ENCODE results near the gene ATP8A2.
"Not testable (repeated sequence)": the region's sequence is repeated elsewhere in the genome, so short reads cannot be mapped to it uniquely, and the experiment has no call there.

ATP8A2 gene

DNA sequence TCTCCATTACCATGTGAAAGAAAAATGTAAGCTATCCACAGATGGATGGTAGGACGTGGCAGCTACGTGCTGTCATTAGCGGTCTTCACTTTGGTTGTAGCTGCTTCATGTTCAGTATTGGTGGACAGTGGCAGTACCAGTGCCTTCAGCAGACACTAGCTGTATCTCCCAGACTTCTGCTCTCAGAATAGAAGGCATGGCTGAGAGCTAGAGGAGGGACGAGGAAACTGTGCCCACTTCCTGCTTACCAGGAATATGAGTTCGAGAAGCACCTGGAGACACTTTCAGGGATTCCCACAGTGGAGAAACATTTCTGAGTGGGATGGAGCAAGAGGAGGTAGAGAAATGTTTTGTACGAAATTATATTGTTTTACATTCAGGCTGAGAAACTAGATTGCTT lies 686.9 kb downstream of the ATP8A2 start:
- no peak for DNase-seq

DNA sequence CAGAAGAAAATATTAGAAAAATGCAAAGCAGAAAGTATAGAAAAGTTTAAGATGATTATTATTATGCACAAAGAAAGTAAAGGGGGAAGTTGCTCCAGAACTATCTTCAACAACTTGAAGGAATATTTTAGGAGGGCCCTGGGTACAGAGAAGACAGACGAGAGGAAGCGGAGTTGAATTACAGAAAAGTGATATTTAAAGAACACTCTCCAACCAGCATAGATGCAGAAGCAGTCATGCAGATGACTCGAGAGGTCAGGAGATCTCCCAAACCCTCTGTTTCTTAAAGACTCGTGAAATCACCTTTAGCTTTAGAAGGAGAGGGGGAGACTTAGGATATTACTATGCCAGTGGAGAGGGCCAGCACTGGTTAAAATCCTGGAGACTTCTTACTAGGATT lies 688.6 kb downstream of the ATP8A2 start:
- DNase-seq = no peak

DNA sequence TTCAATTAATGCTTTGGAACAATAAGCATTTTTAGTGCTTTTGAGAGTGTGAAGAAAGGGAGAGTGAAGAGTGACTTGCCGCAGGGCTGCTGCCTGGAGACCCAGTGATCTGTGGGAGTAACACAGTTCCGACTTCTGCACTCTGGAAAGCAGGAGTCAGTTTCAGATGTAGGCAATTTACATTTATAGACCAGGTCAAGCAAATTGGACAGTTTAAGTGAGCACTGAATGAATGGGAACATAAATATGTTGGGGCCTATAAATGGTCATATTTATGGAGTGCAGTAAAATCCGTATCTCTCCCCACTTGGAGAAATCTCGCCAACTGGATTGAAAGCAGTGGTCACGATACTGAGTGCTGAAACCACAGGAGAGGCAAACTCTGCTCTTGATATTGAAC lies 689.5 kb downstream of the ATP8A2 start:
- no peak for DNase-seq

DNA sequence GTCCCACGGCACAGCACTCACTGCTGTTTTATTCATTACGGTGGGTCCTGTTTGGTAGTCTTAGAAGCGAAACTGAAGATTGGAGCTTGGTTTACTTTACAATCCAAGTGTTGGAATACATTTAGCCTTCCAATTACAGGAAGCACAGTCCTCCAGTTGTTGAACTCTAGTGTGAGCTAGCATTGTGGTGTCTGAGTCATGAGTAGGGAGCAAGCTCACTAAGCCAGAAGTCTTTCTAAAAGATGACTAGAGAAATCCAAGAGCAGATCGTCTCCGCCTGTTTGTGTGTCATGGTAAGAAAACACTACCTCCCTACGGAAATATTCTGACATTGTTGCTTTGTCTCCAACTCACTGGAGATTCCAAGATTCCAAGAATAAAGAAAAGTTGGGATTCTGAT lies 690.2 kb downstream of the ATP8A2 start:
- no peak for DNase-seq

DNA sequence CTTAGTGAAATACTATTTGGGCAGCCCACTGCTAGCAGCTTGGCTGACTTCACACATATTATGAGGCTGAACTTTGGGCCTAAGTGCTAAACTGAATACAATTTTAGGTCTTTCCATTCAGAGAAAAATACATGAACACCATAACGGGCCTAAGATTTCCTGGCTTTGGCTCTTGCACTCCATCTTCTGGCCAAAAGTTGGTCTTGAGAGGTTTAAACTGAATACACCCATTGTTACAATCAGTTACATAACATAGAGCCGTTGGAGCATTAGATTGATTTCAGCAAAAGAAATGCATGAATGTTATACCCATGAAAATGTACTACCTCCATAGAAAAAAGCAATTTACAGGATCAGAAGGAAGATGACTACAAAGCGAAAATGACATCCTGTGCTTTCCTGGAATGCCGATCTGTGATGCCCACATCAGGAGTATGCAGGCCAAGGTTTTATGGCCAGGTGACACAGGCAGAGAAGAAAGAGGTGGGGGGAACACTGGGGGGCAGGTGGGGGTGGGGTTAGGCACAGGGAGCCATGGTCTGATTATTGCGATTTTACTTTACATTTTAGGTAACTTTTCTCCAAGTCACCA lies 691.2 kb downstream of the ATP8A2 start:
- peak; percentile 45 for DNase-seq

DNA sequence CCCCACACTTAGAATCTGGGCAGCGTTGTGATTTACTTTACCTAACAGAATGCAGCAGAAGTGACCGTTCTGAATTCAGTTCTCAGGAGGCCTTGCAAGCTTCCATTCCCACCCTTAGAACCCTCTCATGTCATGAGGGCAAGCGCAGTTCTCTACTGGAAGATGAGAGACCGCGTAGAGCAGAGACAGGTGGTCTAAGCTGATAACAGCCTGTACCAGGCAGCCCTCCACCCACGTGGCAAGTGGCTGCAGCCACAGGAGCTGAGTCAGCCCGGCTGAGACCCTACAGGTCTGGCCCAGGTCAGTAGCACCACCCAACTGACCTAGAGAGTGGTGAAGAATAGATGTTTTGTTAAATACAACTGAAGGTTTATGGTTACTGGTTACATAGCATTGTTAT lies 694.7 kb downstream of the ATP8A2 start:
- not testable (repeated sequence) for DNase-seq

DNA sequence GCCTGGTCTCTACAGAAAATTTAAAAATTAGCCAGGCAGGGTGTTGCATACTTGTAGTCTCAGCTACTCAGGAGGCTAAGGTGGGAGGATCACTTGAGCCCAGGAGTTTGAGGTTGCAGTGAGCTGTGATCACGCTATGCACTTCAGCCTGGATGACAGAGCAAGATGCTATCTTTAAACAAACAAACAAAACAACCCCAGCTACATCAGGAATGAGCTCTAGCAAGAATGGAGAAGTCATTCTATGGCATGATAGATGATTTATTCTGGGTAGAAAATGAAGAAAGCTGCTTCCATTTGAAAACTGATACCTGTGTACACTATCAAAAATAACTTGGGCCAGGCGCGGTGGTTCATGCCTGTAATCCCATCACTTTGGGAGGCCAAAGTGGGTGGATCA lies 695.8 kb downstream of the ATP8A2 start:
- DNase-seq = no peak

DNA sequence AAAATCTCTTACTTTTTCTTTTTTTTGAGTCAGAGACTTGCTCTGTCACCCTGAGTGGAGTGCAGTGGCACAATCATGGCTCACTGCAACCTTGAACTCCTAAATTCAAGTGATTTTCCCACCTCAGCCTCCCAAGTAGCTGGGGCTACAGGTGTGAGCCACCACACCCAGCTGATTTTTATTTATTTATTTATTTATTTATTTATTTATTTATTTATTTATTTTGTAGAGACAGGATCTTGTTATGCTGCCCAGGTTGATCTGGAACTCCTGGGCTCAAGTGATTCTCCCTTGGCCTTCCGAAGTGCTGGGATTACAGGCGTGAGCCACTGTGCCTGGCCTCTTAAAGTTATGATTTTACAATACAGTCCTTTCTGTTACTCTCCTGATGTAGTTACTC lies 696.6 kb downstream of the ATP8A2 start:
- not testable (repeated sequence) for DNase-seq

DNA sequence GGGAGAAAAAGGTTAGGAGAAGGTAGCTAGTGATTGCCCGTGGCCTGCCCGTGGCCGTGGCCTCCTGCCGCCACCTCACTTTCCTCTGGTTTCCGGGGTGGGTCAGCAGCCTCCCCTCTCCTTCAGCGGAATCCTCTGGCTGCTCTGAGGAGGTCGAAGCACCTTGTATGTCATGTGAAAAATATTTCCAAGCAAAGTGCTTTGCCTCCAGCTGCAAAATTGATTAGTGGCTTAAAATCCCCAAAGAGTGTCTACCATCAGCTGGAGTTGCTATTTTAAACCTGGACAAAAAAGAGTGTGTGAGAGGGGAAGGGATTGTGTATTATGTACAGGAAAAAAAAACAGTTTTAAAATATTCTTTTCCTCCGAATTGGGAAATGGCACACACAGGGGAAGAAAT lies 697.9 kb downstream of the ATP8A2 start:
- DNase-seq = not testable (repeated sequence)

DNA sequence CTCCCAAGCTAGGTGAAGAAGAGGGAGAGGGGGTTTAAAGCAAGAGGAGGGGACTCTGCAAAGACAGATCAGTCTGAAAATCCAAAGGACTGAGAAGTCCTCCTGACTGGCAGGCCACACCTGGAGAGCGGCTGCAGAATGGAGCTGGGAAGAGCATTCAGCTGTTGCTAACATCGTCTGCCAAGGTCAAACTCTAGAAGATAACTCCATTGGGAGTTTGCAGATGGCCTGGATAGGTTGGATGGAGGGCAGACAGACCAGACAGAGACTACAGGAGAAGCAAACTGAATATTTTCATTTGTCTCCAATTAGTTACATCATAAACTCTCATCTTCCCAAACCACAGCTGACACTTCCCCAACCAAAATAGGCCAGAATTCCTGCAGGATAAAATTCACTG lies 699.9 kb downstream of the ATP8A2 start:
- DNase-seq = no peak

DNA sequence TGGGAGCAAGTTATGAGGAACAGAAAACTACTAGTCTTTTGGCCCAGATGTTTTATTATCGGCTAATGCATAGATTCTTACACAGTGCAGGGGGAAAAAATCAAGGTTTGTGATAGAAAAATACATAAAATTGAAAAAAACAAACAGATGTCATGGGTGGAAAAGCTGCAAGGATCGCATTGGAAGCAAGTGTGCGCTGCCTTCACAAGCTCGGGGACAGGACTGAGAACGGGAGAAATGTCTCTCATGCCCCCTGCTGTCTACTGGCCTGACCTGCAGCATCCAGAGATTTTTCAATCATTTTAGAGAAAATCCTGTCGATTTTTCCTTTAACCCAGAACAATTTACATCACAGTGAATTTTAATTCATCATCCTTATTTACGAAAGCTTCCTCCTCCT lies 700.6 kb downstream of the ATP8A2 start:
- not testable (repeated sequence) for DNase-seq

DNA sequence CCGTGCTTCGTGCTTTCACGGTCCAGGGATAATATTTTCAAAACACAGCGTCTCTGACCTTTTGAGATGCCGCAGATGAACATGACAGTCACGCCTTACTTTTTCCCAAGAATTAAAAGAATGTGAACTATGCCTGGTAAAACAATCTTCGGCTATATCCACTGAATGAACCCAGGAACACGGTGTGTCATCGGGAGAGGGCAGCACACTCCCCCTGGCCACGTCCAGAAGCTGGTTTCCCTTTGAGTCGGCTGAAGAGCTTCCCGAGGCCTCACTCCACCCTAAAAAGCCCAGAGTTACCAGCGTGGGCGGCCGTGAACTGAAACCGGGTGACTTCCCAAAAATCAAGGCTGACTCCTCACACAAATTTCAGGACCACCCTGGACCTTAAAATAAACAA lies 702.9 kb downstream of the ATP8A2 start:
- DNase-seq = no peak

Measured in stimulated activated CD4-positive, alpha-beta T cell treated with anti-CD3 and anti-CD28 coated beads, Interleukin-4, amount 100 ng/mL, for 24 hours (primary cell).